Measurements from ENCODE around the gene MAPK7. TPM values are rescaled to one million over a fixed set of nuclear protein-coding genes. Genes with fewer than 3 reads are reported as not detected.
A peak's percentile ranks its signal among the peaks of the same experiment; 100 is the strongest.

MAPK7 gene
- total RNA-seq, 1 donor from 2014 or later = 146 TPM

DNA sequence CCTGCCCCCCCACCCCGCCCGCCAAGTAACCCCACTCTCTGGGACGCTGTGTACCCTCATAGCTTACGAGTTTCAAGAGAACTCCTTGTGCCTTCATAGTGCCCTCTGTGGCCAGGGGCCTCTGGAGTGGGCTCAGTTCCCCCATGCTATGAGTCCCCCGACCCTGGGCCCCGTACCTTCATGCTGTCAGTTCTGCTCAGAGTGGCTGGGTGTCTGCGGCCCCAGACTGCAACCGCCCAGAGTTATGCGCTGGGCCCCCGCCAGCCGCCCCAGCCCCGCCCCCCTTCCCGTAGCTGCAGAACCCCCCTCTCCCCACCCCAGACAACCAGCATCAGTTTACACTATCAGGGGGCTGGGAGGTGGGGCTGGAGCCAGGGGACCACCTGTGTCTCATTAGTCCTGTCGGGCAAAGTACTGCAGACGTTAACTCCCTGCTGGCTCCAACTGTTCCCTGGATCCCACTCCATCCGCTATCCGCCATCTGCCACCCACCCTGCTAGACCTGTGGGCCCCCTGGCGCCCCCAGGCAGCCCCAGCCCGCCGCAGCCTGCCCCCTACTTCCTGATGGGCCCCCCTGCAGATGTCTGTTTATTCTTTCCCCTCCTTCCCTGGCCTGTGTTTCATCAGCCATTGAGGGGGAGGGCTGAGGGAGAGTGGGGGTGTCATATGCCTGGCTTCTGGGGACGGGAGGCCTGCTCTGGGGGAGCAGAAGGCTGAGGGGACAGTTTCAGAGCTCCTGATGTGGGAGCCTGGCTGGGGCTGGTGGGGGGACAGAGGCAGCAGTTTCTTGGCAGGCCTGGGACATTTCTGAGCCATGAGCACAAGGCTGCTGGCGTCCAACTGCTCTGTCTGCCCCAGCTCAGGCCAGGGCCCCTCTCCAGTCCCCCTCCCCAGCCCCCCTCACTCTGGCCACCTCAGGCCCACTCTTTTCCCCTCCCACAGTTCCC, 8.9 kb downstream of the MAPK7 start, which contains the start of gene MFAP4:
TSS of gene MFAP4 (minus strand) at position 217 of the 947 bp plus-strand sequence. CDS start at position 182, 35 bp downstream.
- DNase-seq (ENCODE audit: low spot score in 2 of 2) = peak in 1 of 2 donors; percentile 90
- intact Hi-C loops (cut with DNase I) = no loop called here
- Histone ChIP-seq H3K27ac (peak within 1 kb of the TSS; percentile 96 to 98), H3K4me3 (peak within 1 kb of the TSS; percentile 25 to 60), H3K27me3 (no peaks in the 10 kb centered on the region), H3K4me1 (peaks cover 20 to 81% of the 10 kb centered on the region in 2 donors), H3K36me3 (peaks cover 11 to 18% of the 10 kb centered on the region in 2 donors), H3K9me3 (no peaks in the 10 kb centered on the region)
- no peak for TF ChIP-seq CTCF (IDR thresholded peaks at IDR 0.05)

DNA sequence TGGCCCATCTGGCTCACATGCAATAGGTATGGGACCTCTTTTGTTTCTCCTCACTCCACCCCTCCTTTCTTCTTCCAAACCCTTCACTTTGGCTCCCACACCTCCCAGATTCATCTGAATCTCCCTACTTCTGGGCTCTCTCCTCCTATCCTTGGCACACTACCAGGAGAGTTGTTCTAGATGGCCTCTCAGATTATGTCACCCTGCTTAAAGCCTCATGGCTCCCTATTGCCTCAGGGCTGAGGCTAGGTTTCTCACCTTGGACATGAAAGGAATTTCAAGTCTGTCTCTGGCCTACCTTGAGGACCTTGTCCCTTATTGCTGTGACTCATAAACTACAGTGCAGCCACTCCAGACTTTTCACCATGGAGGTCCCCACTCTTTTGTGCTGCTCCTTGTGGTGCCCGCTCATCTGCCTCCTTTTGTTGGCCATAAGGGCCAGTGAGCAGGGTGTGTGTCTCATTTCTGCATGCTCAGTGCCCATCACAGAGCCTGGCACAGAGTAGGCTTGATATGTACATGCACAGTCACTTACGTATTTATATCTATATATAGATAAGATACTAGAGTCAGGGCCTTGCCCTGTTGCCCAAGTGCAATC, 9.7 kb downstream of the MAPK7 start:
- Histone ChIP-seq H3K9me3 (no peaks in the 10 kb centered on the region), H3K4me3 (peak overlapping the region in 1 of 2 donors; percentile 60), H3K27me3 (no peaks in the 10 kb centered on the region), H3K36me3 (peaks cover 8 to 10% of the 10 kb centered on the region in 2 donors), H3K4me1 (peaks cover 20 to 87% of the 10 kb centered on the region in 2 donors), H3K27ac (peak overlapping the region; percentile 96 to 98)
- intact Hi-C loops (cut with DNase I) = no loop called here
- TF ChIP-seq CTCF (IDR thresholded peaks at IDR 0.05) = no peak
- DNase-seq (ENCODE audit: low spot score in 2 of 2) = no peak

GRCh38 chr17:19388791-19389785, 10.8 kb downstream of the MAPK7 start:
- no peak for DNase-seq (ENCODE audit: low spot score in 2 of 2)
- no peak for TF ChIP-seq CTCF (IDR thresholded peaks at IDR 0.05)
- Histone ChIP-seq H3K4me1 (peaks cover 20 to 77% of the 10 kb centered on the region in 2 donors), H3K36me3 (no peaks in the 10 kb centered on the region), H3K27me3 (no peaks in the 10 kb centered on the region), H3K9me3 (no peaks in the 10 kb centered on the region), H3K27ac (peak overlapping the region; percentile 96 to 98), H3K4me3 (no peak overlapping the region)
- intact Hi-C loops (cut with DNase I) = no loop called here

GRCh38 chr17:19390951-19391350, 12.7 kb downstream of the MAPK7 start:
- no peak for TF ChIP-seq CTCF (IDR thresholded peaks at IDR 0.05)
- H3K27me3 ChIP-seq = no peaks in the 10 kb centered on the region
- H3K4me1 ChIP-seq = peaks cover 20 to 61% of the 10 kb centered on the region in 2 donors
- no peak overlapping the region for H3K4me3 ChIP-seq
- H3K9me3 ChIP-seq = no peaks in the 10 kb centered on the region
- peak overlapping the region; percentile 96 to 98 for H3K27ac ChIP-seq
- no peak for DNase-seq (ENCODE audit: low spot score in 2 of 2)
- no peaks in the 10 kb centered on the region for H3K36me3 ChIP-seq
- intact Hi-C loops (cut with DNase I) = no loop called here

GRCh38 chr17:19391432-19391831, 13.1 kb downstream of the MAPK7 start:
- H3K4me3 ChIP-seq = no peak overlapping the region
- no peaks in the 10 kb centered on the region for H3K9me3 ChIP-seq
- TF ChIP-seq CTCF (IDR thresholded peaks at IDR 0.05) = no peak
- no peaks in the 10 kb centered on the region for H3K36me3 ChIP-seq
- peaks cover 20 to 56% of the 10 kb centered on the region in 2 donors for H3K4me1 ChIP-seq
- H3K27ac ChIP-seq = peak overlapping the region; percentile 96 to 98
- intact Hi-C loops (cut with DNase I) = no loop called here
- H3K27me3 ChIP-seq = no peaks in the 10 kb centered on the region
- DNase-seq (ENCODE audit: low spot score in 2 of 2) = no peak
